Breast epithelium (tissue), 3 donors: ENCODE data around the gene SORT1.

Source experiments
- POLR2A ChIP-seq: fragments of 450-650 bp; IDR thresholded peaks from one replicate; pipeline ENCODE4 v1.6.1; 2016; ENCODE audit warnings: antibody characterized with exemption, mild to moderate bottlenecking, moderate library complexity
- TF ChIP-seq, protein P1 (sequence below), 3 donors: fragments of 450-650 bp; IDR thresholded peaks; one replicate each; pipeline ENCODE4 v1.5.1; 2016 to 2017; ENCODE audit warnings: antibody characterized with exemption in 3 of 3, mild to moderate bottlenecking in 3 of 3, moderate library complexity in 3 of 3

DNA sequence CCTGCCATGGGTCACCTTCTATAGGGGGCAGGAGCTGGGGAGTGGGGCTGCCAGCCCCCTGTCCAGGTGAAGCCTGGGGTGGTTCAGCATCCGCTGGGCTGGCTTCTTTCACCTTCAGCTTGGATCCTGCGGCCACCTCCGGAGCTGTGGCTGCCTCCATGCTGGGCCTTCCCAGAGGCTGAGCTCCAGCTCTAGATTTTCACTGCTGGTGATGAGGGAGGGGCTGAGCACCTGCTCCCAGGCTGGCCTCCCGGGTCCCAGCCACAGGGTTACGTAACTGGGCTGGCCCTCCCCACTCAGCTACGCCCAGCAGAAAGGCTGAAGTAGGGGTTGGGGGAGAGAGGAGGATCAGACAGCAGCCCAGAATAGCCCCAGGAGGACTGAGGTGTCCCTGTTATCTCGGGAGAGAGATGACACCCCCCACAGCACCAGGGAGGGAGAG, 90.9 kb downstream of the SORT1 start, which contains the start of gene MYBPHL:
- no peak for TF ChIP-seq POLR2A
- TF ChIP-seq, protein P1, sequence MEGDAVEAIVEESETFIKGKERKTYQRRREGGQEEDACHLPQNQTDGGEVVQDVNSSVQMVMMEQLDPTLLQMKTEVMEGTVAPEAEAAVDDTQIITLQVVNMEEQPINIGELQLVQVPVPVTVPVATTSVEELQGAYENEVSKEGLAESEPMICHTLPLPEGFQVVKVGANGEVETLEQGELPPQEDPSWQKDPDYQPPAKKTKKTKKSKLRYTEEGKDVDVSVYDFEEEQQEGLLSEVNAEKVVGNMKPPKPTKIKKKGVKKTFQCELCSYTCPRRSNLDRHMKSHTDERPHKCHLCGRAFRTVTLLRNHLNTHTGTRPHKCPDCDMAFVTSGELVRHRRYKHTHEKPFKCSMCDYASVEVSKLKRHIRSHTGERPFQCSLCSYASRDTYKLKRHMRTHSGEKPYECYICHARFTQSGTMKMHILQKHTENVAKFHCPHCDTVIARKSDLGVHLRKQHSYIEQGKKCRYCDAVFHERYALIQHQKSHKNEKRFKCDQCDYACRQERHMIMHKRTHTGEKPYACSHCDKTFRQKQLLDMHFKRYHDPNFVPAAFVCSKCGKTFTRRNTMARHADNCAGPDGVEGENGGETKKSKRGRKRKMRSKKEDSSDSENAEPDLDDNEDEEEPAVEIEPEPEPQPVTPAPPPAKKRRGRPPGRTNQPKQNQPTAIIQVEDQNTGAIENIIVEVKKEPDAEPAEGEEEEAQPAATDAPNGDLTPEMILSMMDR (IDR thresholded peaks at IDR 0.05), result no peak
